Muscle of leg (tissue), 11 donors: Measurements from ENCODE around the gene TULP4. TPM values are rescaled to one million over a fixed set of nuclear protein-coding genes. Genes with fewer than 3 reads are reported as not detected.
"Not testable (repeated sequence)": the region's sequence is repeated elsewhere in the genome, so short reads cannot be mapped to it uniquely, and the experiment has no call there.

Experiments
- DNase-seq: peaks from one replicate; pipeline ENCODE4 v3.0.0; 2013
- H3K27ac ChIP-seq: one replicate; pipeline ENCODE4 v1.5.1; 2013; ENCODE audit warnings: mild to moderate bottlenecking, low read length, control low read depth
- H3K27me3 ChIP-seq: one replicate; pipeline ENCODE4 v1.6.1; 2013; ENCODE audit warnings: low read length; ENCODE audit not compliant: control insufficient read depth, insufficient read depth
- H3K36me3 ChIP-seq: one replicate; pipeline ENCODE4 v1.6.1; 2013; ENCODE audit warnings: low read length; ENCODE audit not compliant: control insufficient read depth, insufficient read depth
- H3K4me1 ChIP-seq: one replicate; pipeline ENCODE4 v1.6.1; 2013; ENCODE audit warnings: low read length; ENCODE audit not compliant: control insufficient read depth, insufficient read depth
- H3K4me3 ChIP-seq: one replicate; pipeline ENCODE4 v1.5.1; 2013; ENCODE audit warnings: low read length, control low read depth
- H3K9me3 ChIP-seq: replicated peaks from 2 replicates; pipeline ENCODE4 v1.6.1; 2013; ENCODE audit warnings: low read depth, low read length; ENCODE audit not compliant: control insufficient read depth
- WGBS: methylation state at CpG from one replicate; pipeline ENCODE4 v1.1.5; 2013; ENCODE audit warnings: missing lambda C conversion rate; ENCODE audit not compliant: insufficient coverage; 5-methylcytosine and 5-hydroxymethylcytosine counted together
- polyA plus RNA-seq, 8 donors: library from polyadenylated mRNA; unstranded; fragments of 120-200 nt; gene quantifications; one replicate each; pipeline versions ENCODE4 v1.2.1 to v1.2.3, GENCODE V29; 2013; ENCODE audit warnings: inconsistent platforms in 1 of 8, low replicate concordance in 1 of 8; ENCODE audit not compliant: insufficient read length in 8 of 8, insufficient read depth in 1 of 8
- total RNA-seq: library from RNA; stranded (reverse); fragments of 120-200 nt; gene quantifications from one replicate; pipeline ENCODE4 v1.2.4, GENCODE V29; 2013

The TULP4 gene
- total and polyA plus RNA-seq, 9 donors, result 11.2 to 176 (median 17.8) TPM

GRCh38 chr6:158527858-158528257 lies 215.6 kb downstream of the TULP4 start:
- DNase-seq, result not testable (repeated sequence)

GRCh38 chr6:158528826-158529225 lies 216.6 kb downstream of the TULP4 start:
- WGBS, result 79% methylated on average over 5 of the region's 6 CpGs
- Histone ChIP-seq H3K27me3 (no peaks in the 10 kb centered on the region), H3K4me1 (no peaks in the 10 kb centered on the region), H3K36me3 (no peaks in the 10 kb centered on the region), H3K4me3 (no peak overlapping the region), H3K9me3 (peaks cover 6% of the 10 kb centered on the region), H3K27ac (no peak overlapping the region)
- no peak for DNase-seq

More at GRCh38 chr6:158527858-158528257, 215.6 kb downstream of the TULP4 start:
- not testable (repeated sequence) for H3K27ac ChIP-seq, H3K4me1 ChIP-seq, H3K27me3 ChIP-seq, H3K4me3 ChIP-seq, H3K9me3 ChIP-seq, H3K36me3 ChIP-seq
- WGBS, result no CpG with 5 or more reads among the region's 1 CpG

- no peaks in the 10 kb centered on the region for H3K4me1 ChIP-seq
- DNase-seq, result no peak
- H3K27me3 ChIP-seq, result no peaks in the 10 kb centered on the region
- no peaks in the 10 kb centered on the region for H3K36me3 ChIP-seq
- peaks cover 3% of the 10 kb centered on the region for H3K9me3 ChIP-seq
- H3K4me3 ChIP-seq, result no peak overlapping the region
- H3K27ac ChIP-seq, result no peak overlapping the region
- 70% methylated on average over 4 of the region's 8 CpGs for WGBS
Measured at GRCh38 chr6:158529629-158530028, 217.4 kb downstream of the TULP4 start.

GRCh38 chr6:158531566-158531965 lies 219.3 kb downstream of the TULP4 start:
- Histone ChIP-seq H3K4me1 (no peaks in the 10 kb centered on the region), H3K36me3 (no peaks in the 10 kb centered on the region), H3K27ac (no peak overlapping the region), H3K9me3 (peaks cover 3% of the 10 kb centered on the region), H3K4me3 (no peak overlapping the region), H3K27me3 (no peaks in the 10 kb centered on the region)
- WGBS, result 85% methylated on average over 3 of the region's 4 CpGs
- DNase-seq, result no peak

DNA sequence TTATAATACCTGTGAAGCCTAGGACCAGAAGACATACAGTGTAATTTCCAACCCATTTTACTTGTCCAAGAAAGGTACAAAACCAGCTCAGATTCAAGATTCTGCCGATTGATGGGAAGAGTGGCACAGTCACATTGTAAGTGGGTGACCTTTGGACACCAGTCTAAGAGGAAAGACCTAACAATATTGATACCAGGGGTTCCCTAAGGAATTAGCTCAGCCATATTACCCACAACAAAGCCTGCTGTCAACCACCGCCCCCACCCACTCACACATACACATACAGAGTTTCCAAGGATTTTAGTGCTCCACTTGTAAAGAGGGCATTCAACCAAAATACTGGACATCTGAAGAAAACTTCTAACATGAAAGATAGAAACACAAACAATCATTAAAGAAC lies 219.7 kb downstream of the TULP4 start:
- no peaks in the 10 kb centered on the region for H3K27me3 ChIP-seq
- peaks cover 3% of the 10 kb centered on the region for H3K9me3 ChIP-seq
- H3K27ac ChIP-seq, result no peak overlapping the region
- WGBS, result no CpG with 5 or more reads among the region's 2 CpGs
- H3K36me3 ChIP-seq, result no peaks in the 10 kb centered on the region
- no peak overlapping the region for H3K4me3 ChIP-seq
- no peaks in the 10 kb centered on the region for H3K4me1 ChIP-seq
- DNase-seq, result no peak

- H3K4me1 ChIP-seq, result peaks cover 5% of the 10 kb centered on the region
- H3K4me3 ChIP-seq, result peak overlapping the region; percentile 50
- no peak overlapping the region for H3K27ac ChIP-seq
- H3K9me3 ChIP-seq, result no peaks in the 10 kb centered on the region
- DNase-seq, result peak; percentile 85
- H3K36me3 ChIP-seq, result no peaks in the 10 kb centered on the region
- peaks cover 16% of the 10 kb centered on the region for H3K27me3 ChIP-seq
- under 1% methylated on average over 51 of the region's 75 CpGs for WGBS
Measured at GRCh38 chr6:158536084-158536890, 224.0 kb downstream of the TULP4 start.

DNA sequence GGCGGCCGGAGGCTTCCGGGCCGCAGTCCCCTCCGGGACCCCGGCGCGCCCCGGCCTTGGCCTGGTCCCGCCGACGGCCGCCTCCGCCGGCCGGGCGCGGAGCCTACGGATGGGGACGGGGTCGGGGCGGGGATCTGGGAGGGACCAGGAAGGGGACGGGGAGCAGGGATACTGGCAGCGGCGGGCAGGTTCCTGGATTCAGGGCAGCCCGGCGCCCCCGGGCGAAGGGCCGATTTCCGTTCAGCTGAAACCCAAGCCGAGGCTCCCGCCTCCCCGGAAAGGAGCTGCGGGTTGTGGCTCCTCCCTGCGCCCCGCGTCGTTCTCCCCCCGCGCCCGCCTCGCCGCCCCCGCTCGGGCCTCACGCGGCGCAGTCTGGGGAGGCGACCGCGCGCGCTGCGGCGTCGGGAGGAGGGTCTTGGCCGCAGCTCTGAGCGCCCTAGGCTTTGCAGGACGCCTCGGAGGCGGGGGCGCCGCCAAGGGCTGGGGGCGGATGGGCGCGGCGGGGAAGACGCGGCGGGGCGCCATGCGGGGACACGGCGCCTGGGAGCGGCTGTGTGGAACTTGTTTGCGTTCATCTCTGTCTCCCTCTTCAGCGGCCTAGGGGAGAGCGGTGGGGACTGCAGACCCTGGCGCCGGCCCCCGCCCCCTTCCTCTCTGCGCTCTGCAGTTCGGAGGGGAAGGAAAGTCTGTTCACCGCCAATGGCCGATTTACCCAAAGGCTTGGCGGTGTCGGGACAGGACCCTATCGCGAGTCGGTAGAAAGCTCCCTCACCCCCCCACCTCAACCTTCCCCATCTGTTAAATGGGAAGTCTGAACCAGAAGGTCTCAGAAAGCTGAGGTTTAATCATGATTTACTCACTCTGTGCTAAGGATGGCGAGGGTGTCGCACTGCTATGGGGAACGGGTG lies 224.9 kb downstream of the TULP4 start:
- Histone ChIP-seq H3K4me3 (peak overlapping the region; percentile 50), H3K27ac (no peak overlapping the region), H3K9me3 (no peaks in the 10 kb centered on the region), H3K36me3 (no peaks in the 10 kb centered on the region), H3K4me1 (peaks cover 5% of the 10 kb centered on the region), H3K27me3 (peaks cover 16% of the 10 kb centered on the region)
- peak; percentile 51 for DNase-seq
- under 1% methylated on average over 75 of the region's 94 CpGs for WGBS

DNA sequence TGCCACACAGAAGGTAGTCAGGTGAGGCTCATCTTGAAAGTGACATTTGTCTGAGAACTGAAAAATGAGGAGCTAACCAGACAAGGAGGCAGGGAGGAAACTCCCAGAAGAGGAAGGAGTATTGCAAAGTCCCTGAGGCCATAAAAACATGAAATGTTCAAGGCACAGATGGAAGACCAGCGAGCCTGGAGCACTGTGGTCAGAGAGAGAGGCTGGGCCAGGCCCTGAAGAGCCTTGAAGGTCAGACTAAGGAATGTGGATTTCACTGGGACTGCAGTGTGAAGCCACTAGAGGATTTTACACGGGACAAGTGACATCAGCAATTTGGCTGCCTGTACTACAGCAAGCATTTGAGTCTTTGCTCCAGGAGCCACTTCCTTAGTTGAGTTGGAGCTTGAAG lies 226.5 kb downstream of the TULP4 start:
- no peak overlapping the region for H3K27ac ChIP-seq
- peaks cover 5% of the 10 kb centered on the region for H3K4me1 ChIP-seq
- no peaks in the 10 kb centered on the region for H3K9me3 ChIP-seq
- peaks cover 16% of the 10 kb centered on the region for H3K27me3 ChIP-seq
- no peaks in the 10 kb centered on the region for H3K36me3 ChIP-seq
- H3K4me3 ChIP-seq, result no peak overlapping the region
- WGBS, result 49% methylated on average over 2 of the region's 2 CpGs
- DNase-seq, result no peak

DNA sequence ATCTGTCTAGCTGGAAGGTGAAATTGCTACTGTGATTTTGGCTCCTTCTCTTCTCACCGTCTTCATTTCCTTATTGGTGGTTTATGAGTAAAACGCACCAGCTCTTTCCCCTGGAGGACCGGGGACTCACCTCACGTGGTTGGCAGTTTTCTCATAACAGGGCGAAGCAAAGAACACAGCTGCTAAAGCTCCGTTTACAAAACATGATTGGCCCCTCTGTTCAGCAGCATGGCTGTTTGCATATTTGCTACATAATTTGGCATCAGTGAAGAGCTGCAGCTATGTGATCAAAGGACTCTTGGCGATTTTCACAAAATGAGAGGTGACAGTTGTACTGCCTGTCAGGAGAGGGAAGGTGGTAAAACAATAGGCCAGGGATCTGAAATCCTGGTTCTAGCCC lies 227.1 kb downstream of the TULP4 start:
- no peak for DNase-seq
- Histone ChIP-seq H3K27ac (no peak overlapping the region), H3K36me3 (no peaks in the 10 kb centered on the region), H3K4me3 (no peak overlapping the region), H3K27me3 (peaks cover 16% of the 10 kb centered on the region), H3K4me1 (peaks cover 5% of the 10 kb centered on the region), H3K9me3 (no peaks in the 10 kb centered on the region)
- WGBS, result 60% methylated on average over 4 of the region's 7 CpGs

- H3K27me3 ChIP-seq, result peaks cover 16% of the 10 kb centered on the region
- peaks cover 5% of the 10 kb centered on the region for H3K4me1 ChIP-seq
- no peak overlapping the region for H3K4me3 ChIP-seq
- no peak for DNase-seq
- no CpG with 5 or more reads among the region's 6 CpGs for WGBS
- H3K9me3 ChIP-seq, result no peaks in the 10 kb centered on the region
- no peaks in the 10 kb centered on the region for H3K36me3 ChIP-seq
- no peak overlapping the region for H3K27ac ChIP-seq
Measured at GRCh38 chr6:158539881-158540280, 227.6 kb downstream of the TULP4 start.
